ENCODE results near the gene ANGEL1. TPM values are rescaled to one million over a fixed set of nuclear protein-coding genes. Genes with fewer than 3 reads are reported as not detected.

ANGEL1 gene
- polyA plus RNA-seq (2011; rRNA removed) (12.8 and 13.1 TPM in 2 replicates), polyA minus RNA-seq (2011; rRNA and poly(A)+ RNA removed) (13.4 and 14.8 TPM in 2 replicates)

DNA sequence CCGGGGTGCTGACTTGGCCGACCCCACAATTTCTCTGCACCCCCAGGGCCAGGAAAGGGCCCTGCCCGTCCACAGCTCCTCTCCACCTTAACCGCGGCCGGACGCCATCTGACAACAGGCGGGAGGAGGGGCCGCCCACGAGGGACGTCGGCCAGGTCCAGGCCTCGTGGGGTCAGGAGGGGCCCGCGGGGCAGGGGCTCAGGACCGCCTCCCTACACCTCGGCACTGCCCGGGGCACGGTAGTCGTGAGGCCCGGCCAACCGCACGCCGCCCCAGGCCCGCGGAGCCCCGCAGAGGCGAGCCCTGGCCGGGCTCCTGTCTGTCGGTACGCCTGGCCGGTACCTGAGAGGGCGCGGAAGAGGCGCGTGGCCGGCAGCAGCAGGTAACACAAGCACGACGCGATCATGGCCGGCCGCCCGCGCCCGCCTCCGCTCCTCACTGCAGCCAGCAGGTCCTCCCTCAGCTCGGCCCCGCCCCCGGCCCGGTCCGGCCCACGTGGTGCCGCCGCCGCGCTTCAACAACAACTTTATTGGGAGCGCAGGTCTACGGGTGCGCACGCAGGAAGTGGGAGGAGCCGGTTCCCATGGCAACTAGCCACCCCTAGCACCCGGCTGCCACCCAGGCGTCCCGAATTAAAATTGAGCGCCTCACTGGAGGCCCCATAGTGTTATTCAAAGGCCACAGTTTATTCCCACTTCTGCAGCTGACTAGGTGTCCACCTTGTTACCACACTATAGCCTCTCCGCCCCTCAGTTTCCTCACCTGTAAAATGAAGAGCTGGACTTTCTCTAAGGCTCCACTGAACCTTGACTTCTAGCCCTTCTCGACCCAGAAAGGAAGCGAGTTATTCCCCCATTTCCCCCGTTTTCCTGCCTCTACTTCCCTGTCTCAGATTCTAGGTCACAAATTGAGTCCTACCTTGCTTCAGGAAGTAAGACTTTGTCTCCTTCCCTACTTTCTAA, at the start of gene ANGEL1:
ANGEL1 (minus strand) TSS at position 461 of the 962 bp plus-strand sequence; CDS start at position 406, 55 bp downstream.
- H3K9me3 ChIP-seq (ENCODE audit: control insufficient read depth, insufficient read depth, low read length) = no peaks in the 10 kb centered on the region; the same call in 1 of the 2 replicates
- H3K27me3 ChIP-seq (ENCODE audit: control insufficient read depth, insufficient read depth, low read length) = peaks cover 11% of the 10 kb centered on the region
- CTCF ChIA-PET = interaction anchor here (3.8 to 4.5 kb wide), 2 partner anchors 29 to 102 kb away, joined by 29 to 51 read pairs; no protein-coding TSS in a partner anchor
- H3K4me3 ChIP-seq (ENCODE audit: low read depth, low read length) = peak within 1 kb of the TSS; percentile 73
- peak; percentile 72 for DNase-seq (ENCODE audit: low read depth, low spot score)
- POLR2A ChIA-PET = interaction anchor here (1.0 kb wide), 2 partner anchors 28 to 51 kb away, joined by 3 to 5 read pairs; partner anchors contain the start of gene VASH1
- TF ChIP-seq, protein P1, sequence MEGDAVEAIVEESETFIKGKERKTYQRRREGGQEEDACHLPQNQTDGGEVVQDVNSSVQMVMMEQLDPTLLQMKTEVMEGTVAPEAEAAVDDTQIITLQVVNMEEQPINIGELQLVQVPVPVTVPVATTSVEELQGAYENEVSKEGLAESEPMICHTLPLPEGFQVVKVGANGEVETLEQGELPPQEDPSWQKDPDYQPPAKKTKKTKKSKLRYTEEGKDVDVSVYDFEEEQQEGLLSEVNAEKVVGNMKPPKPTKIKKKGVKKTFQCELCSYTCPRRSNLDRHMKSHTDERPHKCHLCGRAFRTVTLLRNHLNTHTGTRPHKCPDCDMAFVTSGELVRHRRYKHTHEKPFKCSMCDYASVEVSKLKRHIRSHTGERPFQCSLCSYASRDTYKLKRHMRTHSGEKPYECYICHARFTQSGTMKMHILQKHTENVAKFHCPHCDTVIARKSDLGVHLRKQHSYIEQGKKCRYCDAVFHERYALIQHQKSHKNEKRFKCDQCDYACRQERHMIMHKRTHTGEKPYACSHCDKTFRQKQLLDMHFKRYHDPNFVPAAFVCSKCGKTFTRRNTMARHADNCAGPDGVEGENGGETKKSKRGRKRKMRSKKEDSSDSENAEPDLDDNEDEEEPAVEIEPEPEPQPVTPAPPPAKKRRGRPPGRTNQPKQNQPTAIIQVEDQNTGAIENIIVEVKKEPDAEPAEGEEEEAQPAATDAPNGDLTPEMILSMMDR (IDR thresholded peaks at IDR 0.05; ENCODE audit: low read depth, low read length) = no peak
- H3K27ac ChIP-seq (ENCODE audit: low read depth, low read length) = no peak within 1 kb of the TSS

DNA sequence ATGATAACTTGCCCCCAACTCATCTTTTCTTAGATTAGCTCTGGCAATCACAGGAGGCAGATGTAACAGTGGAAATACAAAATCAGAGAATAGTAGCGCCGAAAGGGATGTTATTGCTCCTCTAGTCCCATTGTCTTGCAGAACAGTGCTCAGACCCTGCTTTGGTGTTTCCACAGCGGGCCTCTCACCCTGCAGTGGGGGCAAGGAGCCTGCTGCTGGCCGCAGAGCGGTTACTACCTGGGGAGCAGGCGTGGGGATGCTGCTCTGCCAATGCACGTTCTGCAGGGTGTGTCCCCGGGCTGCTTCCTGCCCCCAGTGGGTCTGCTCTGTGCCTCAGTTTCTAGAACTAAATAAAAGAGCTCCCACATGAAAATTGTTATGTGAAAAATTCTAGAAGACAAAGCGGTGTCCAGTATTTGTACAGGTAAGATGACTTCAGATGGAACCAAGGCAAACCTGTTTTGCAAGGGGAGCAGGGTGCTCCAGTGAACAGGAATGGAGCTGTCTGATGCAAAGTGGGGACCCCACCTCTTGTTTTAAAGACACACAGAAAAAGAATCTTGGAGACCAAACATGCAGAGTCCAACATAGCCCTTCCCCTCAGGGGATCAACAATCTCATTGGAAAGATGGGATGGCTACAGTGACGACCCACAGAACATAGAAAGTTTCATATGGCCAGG, 49.0 kb upstream of the ANGEL1 start:
- H3K27ac ChIP-seq (ENCODE audit: low read depth, low read length) = no peak overlapping the region
- peaks cover 34% of the 10 kb centered on the region for H3K27me3 ChIP-seq (ENCODE audit: control insufficient read depth, insufficient read depth, low read length)
- TF ChIP-seq, protein P1 (IDR thresholded peaks at IDR 0.05; ENCODE audit: low read depth, low read length) = no peak
- no peak overlapping the region for H3K4me3 ChIP-seq (ENCODE audit: low read depth, low read length)
- ChIA-PET POLR2A (no interaction called here), CTCF (no interaction called here)
- H3K9me3 ChIP-seq (ENCODE audit: control insufficient read depth, insufficient read depth, low read length) = no peaks in the 10 kb centered on the region
- DNase-seq (ENCODE audit: low read depth, low spot score) = no peak

GRCh38 chr14:76856769-76857168, 44.1 kb upstream of the ANGEL1 start:
- Histone ChIP-seq H3K27me3 (ENCODE audit: control insufficient read depth, insufficient read depth, low read length) (peaks cover 21% of the 10 kb centered on the region), H3K9me3 (ENCODE audit: control insufficient read depth, insufficient read depth, low read length) (no peaks in the 10 kb centered on the region), H3K27ac (ENCODE audit: low read depth, low read length) (no peak overlapping the region), H3K4me3 (ENCODE audit: low read depth, low read length) (no peak overlapping the region)
- POLR2A ChIA-PET = no interaction called here
- CTCF ChIA-PET = no interaction called here
- DNase-seq (ENCODE audit: low read depth, low spot score) = no peak
- TF ChIP-seq, protein P1 (IDR thresholded peaks at IDR 0.05; ENCODE audit: low read depth, low read length) = no peak

DNA sequence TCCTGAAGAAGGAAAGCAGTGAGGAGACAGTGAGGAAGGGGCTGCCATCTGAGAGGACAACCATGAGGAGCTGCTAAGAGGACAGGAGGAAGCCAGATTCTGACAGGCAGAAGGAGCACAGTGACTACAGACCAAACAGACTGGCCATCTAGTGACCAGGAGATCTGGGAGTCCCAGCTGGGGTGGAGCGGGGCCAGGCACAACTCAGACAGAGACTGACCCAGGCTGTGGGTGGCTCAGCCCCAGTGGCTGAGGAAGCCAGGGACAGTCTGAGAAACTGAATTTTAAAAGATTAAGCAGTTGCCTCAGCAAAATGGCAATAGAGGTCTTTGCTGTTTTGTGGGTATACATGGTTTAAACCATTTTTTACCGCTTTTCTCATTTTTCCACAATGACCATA, 42.4 kb upstream of the ANGEL1 start:
- TF ChIP-seq, protein P1 (IDR thresholded peaks at IDR 0.05; ENCODE audit: low read depth, low read length) = no peak
- Histone ChIP-seq H3K27ac (ENCODE audit: low read depth, low read length) (no peak overlapping the region), H3K9me3 (ENCODE audit: control insufficient read depth, insufficient read depth, low read length) (no peaks in the 10 kb centered on the region), H3K4me3 (ENCODE audit: low read depth, low read length) (no peak overlapping the region), H3K27me3 (ENCODE audit: control insufficient read depth, insufficient read depth, low read length) (peaks cover 8% of the 10 kb centered on the region)
- POLR2A ChIA-PET = no interaction called here
- CTCF ChIA-PET = no interaction called here
- DNase-seq (ENCODE audit: low read depth, low spot score) = no peak

Data from AG04450 (cell line).